ENCODE measurements around the gene MED15.

MED15 gene

DNA sequence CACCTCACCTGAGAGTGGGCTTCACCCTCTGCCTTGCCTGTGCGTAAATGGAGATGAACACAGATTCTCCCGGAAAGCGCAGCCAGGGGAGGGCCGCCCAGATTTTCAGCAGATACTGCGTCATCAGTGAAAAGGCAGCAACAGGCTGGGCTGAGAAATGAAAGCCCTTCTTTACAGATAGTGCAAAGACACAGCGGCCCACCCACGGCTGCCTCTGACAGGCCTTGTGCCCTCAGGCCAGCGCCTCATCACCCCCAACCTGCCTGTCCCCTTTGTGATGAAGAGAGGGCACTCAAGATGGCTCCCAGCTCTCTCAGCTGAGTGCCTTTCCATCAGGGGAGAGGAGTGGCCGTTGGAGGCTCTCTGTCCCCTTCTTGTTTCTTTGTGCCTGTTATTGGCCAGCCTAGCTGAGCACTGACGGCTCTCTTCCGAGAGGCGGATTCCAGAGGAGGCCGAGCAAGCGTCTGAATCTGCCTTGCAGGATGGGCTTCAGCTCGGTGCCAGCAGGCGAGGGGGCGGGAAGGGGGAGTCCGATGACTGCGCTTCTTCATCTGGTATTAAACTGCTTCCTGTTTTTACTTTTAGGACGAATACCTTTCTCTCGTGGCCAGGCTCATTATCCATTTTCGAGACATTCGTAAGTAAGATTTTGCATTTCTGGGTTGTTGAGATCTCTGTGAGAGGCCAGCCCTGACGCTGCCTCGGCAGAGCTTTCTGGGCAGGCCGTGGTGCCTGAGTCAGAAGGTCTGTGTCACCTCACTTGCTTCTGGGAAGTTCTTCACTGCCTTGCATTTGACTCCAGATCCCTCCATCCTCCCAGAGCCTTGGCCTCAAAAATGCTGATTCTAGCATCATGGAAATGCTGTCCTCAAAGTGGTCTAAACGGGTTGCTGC, 43.7 kb downstream of the MED15 start:
- Histone ChIP-seq H3K4me2 (ENCODE audit: low read depth, low read length, poor library complexity, severe bottlenecking) (no peak overlapping the region), H3K27me3 (ENCODE audit: insufficient read depth, low read length, poor library complexity, severe bottlenecking) (no peaks in the 10 kb centered on the region), H3K9me2 (replicated peaks; ENCODE audit: low read depth, low read length) (no peaks in the 10 kb centered on the region), H3K79me2 (ENCODE audit: insufficient read depth, low read length) (peaks cover 59% of the 10 kb centered on the region), H3K4me1 (ENCODE audit: insufficient read depth, low read length, poor library complexity, severe bottlenecking) (peaks cover 17% of the 10 kb centered on the region), H3K4me3 (ENCODE audit: low read length, poor library complexity, severe bottlenecking) (no peak overlapping the region), H4K20me1 (ENCODE audit: insufficient read depth, low read length, poor library complexity, severe bottlenecking) (peaks cover 43% of the 10 kb centered on the region), H3K9ac (ENCODE audit: low read depth, low read length, poor library complexity, severe bottlenecking) (no peak overlapping the region), H3F3A (ENCODE audit: low read depth) (no peaks in the 10 kb centered on the region), H3K9me3 (ENCODE audit: insufficient read depth, low read depth, low read length) (no peaks in the 10 kb centered on the region), H3K36me3 (ENCODE audit: insufficient read depth, low read length) (peaks cover 63% of the 10 kb centered on the region; the same call in 1 of the 2 replicates), H2AFZ (ENCODE audit: low read length) (no peak overlapping the region)
- TF ChIP-seq EZH2phosphoT487 (IDR thresholded peaks at IDR 0.05; ENCODE audit: borderline replicate concordance) = no peak
- TF ChIP-seq, protein P1, sequence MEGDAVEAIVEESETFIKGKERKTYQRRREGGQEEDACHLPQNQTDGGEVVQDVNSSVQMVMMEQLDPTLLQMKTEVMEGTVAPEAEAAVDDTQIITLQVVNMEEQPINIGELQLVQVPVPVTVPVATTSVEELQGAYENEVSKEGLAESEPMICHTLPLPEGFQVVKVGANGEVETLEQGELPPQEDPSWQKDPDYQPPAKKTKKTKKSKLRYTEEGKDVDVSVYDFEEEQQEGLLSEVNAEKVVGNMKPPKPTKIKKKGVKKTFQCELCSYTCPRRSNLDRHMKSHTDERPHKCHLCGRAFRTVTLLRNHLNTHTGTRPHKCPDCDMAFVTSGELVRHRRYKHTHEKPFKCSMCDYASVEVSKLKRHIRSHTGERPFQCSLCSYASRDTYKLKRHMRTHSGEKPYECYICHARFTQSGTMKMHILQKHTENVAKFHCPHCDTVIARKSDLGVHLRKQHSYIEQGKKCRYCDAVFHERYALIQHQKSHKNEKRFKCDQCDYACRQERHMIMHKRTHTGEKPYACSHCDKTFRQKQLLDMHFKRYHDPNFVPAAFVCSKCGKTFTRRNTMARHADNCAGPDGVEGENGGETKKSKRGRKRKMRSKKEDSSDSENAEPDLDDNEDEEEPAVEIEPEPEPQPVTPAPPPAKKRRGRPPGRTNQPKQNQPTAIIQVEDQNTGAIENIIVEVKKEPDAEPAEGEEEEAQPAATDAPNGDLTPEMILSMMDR (conservative IDR thresholded peaks at IDR 0.05; ENCODE audit: low read length) = no peak

DNA sequence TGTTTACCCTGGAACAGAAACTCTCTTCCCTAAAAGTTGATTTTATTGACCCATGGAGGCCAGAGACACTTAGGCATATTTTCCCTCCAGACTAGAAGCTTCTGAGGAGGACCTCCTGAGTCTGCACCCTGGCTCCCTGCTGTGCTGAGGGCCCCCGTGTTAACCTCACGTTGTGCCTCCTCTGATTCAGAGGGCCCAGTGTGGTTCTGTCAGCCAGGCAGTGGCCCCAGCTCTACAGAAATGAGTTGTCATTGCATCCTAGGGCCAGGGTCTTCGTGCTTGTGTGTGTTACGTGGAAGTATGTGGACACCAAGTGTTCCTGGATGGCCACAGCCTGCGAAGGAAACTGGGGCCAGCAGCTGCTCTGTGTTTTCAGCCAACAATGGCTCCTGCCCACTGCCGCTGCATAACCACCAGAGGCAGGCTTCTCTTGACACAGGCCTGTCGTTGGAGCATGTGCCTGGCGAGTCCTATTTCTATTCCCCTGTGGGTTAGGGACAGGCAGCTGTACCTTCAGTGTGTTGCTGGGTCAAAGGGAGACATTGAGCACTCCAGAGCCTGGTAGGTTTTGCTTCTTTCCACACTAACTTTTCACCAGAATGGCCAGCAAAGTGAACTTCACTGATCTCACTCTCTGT, 44.5 kb downstream of the MED15 start:
- Histone ChIP-seq H3K9me2 (replicated peaks; ENCODE audit: low read depth, low read length) (no peaks in the 10 kb centered on the region), H2AFZ (ENCODE audit: low read length) (no peak overlapping the region), H3K36me3 (ENCODE audit: insufficient read depth, low read length) (peaks cover 64% of the 10 kb centered on the region; the same call in 1 of the 2 replicates), H3K27me3 (ENCODE audit: insufficient read depth, low read length, poor library complexity, severe bottlenecking) (no peaks in the 10 kb centered on the region), H3K79me2 (ENCODE audit: insufficient read depth, low read length) (peaks cover 53% of the 10 kb centered on the region), H3K9me3 (ENCODE audit: insufficient read depth, low read depth, low read length) (no peaks in the 10 kb centered on the region), H3F3A (ENCODE audit: low read depth) (no peaks in the 10 kb centered on the region), H3K4me3 (ENCODE audit: low read length, poor library complexity, severe bottlenecking) (no peak overlapping the region), H3K4me2 (ENCODE audit: low read depth, low read length, poor library complexity, severe bottlenecking) (no peak overlapping the region), H3K9ac (ENCODE audit: low read depth, low read length, poor library complexity, severe bottlenecking) (no peak overlapping the region), H3K4me1 (ENCODE audit: insufficient read depth, low read length, poor library complexity, severe bottlenecking) (peaks cover 23% of the 10 kb centered on the region), H4K20me1 (ENCODE audit: insufficient read depth, low read length, poor library complexity, severe bottlenecking) (peaks cover 35% of the 10 kb centered on the region)
- TF ChIP-seq, protein P1 (conservative IDR thresholded peaks at IDR 0.05; ENCODE audit: low read length) = no peak; the same call in 1 of the 2 replicates
- TF ChIP-seq EZH2phosphoT487 (IDR thresholded peaks at IDR 0.05; ENCODE audit: borderline replicate concordance) = no peak

DNA sequence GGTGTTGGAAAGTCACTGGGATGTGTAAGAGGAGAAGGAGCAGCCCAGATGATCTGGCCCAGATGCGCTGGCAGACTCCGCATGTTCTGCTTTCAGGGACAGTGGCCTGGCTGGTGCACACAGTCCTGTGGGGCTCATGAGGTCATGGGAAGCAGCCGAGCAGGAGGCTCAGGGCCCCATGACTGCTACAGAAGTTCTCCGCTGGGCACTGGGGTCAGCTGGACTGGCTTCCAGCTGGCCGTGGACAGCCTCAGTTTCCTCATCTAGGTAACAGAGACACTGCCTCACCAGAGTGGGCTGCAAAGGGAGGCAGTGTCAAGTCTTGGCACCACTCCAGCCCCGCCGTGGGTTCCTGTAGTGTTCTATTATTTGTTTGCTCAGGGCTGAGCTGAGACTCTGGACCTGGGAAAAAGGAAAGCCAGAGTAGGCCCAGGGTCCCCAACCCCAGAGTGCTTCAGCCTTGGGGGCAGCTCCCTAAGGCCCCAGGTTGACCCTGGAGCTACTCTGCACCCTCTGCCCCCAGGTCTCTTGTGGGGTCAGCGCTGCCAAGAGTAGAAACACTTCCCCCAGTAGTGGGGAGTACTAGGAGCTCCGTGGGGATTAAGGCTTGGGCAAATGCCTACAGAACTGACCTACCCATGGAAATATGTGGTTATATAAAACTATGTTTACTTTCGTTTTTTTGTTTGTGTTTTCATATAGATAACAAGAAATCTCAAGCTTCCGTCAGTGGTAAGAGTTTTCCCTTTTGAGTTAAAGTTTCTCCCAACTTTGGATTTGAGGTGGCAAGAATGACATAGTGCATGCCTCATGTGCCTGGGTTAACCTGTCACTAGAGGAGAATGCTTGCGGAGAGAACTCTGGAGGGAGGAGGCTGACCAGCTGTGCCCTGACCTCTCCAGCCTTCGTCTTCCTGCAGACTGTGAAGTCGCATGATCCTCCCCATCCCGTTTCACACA, 45.3 kb downstream of the MED15 start:
- no peaks in the 10 kb centered on the region for H3F3A ChIP-seq (ENCODE audit: low read depth)
- peaks cover 31% of the 10 kb centered on the region for H4K20me1 ChIP-seq (ENCODE audit: insufficient read depth, low read length, poor library complexity, severe bottlenecking)
- no peak overlapping the region for H2AFZ ChIP-seq (ENCODE audit: low read length)
- no peaks in the 10 kb centered on the region for H3K27me3 ChIP-seq (ENCODE audit: insufficient read depth, low read length, poor library complexity, severe bottlenecking)
- peaks cover 47% of the 10 kb centered on the region for H3K79me2 ChIP-seq (ENCODE audit: insufficient read depth, low read length)
- no peaks in the 10 kb centered on the region for H3K9me2 ChIP-seq (replicated peaks; ENCODE audit: low read depth, low read length)
- H3K36me3 ChIP-seq (ENCODE audit: insufficient read depth, low read length) = peaks cover 71% of the 10 kb centered on the region; the same call in 1 of the 2 replicates
- no peak overlapping the region for H3K4me3 ChIP-seq (ENCODE audit: low read length, poor library complexity, severe bottlenecking)
- H3K9ac ChIP-seq (ENCODE audit: low read depth, low read length, poor library complexity, severe bottlenecking) = no peak overlapping the region
- H3K4me1 ChIP-seq (ENCODE audit: insufficient read depth, low read length, poor library complexity, severe bottlenecking) = peaks cover 31% of the 10 kb centered on the region
- TF ChIP-seq EZH2phosphoT487 (IDR thresholded peaks at IDR 0.05; ENCODE audit: borderline replicate concordance) = no peak
- TF ChIP-seq, protein P1 (conservative IDR thresholded peaks at IDR 0.05; ENCODE audit: low read length) = no peak
- H3K4me2 ChIP-seq (ENCODE audit: low read depth, low read length, poor library complexity, severe bottlenecking) = no peak overlapping the region
- H3K9me3 ChIP-seq (ENCODE audit: insufficient read depth, low read depth, low read length) = no peaks in the 10 kb centered on the region
